Endodermal cell (in vitro differentiated cells): ENCODE data around the gene TMEM138. TPM values are rescaled to one million over a fixed set of nuclear protein-coding genes. Genes with fewer than 3 reads are reported as not detected.

Experiments
- DNase-seq: peaks from one replicate; pipeline ENCODE4 v3.0.0-alpha.2; 2017
- H3K27ac ChIP-seq: 2 replicates; pipeline ENCODE4 v1.5.1; 2013; ENCODE audit warnings: mild to moderate bottlenecking, low read depth, low read length, moderate library complexity
- H3K27me3 ChIP-seq: 2 replicates; pipeline ENCODE4 v1.6.1; 2013; ENCODE audit warnings: mild to moderate bottlenecking, low read length, moderate library complexity; ENCODE audit not compliant: insufficient read depth, control insufficient read depth, poor library complexity, severe bottlenecking
- H3K36me3 ChIP-seq: 2 replicates; pipeline ENCODE4 v1.7.0; 2013; ENCODE audit warnings: mild to moderate bottlenecking, low read length, moderate library complexity; ENCODE audit not compliant: control insufficient read depth, insufficient read depth
- H3K4me1 ChIP-seq: one replicate; pipeline ENCODE4 v1.7.0; 2013; ENCODE audit warnings: low read length; ENCODE audit not compliant: control insufficient read depth, insufficient read depth
- H3K4me3 ChIP-seq: 2 replicates; pipeline ENCODE4 v1.5.1; 2013; ENCODE audit warnings: mild to moderate bottlenecking, low read length, moderate library complexity
- H3K9ac ChIP-seq: 2 replicates; pipeline ENCODE4 v1.6.1; 2013; ENCODE audit warnings: mild to moderate bottlenecking, low read length, moderate library complexity; ENCODE audit not compliant: poor library complexity, severe bottlenecking; ENCODE audit errors: extremely low read depth
- H3K9me3 ChIP-seq: 2 replicates; pipeline ENCODE4 v1.6.1; 2013; ENCODE audit warnings: mild to moderate bottlenecking, low read length, moderate library complexity; ENCODE audit not compliant: control insufficient read depth
- H3K27ac Mint-ChIP-seq: 2 replicates; pipeline ENCODE4 v1.8.0; 2020; ENCODE audit warnings: mixed read lengths
- H3K27me3 Mint-ChIP-seq: 2 replicates; pipeline ENCODE4 v1.8.0; 2021; ENCODE audit warnings: mild to moderate bottlenecking, mixed read lengths; ENCODE audit not compliant: insufficient read depth
- H3K36me3 Mint-ChIP-seq: 2 replicates; pipeline ENCODE4 v1.8.0; 2020; ENCODE audit warnings: low read depth, mixed read lengths
- H3K4me1 Mint-ChIP-seq: 2 replicates; pipeline ENCODE4 v1.8.0; 2020; ENCODE audit warnings: mixed read lengths
- H3K4me3 Mint-ChIP-seq: 2 replicates; pipeline ENCODE4 v1.8.0; 2020; ENCODE audit warnings: mild to moderate bottlenecking, moderate library complexity, mixed read lengths
- H3K9me3 Mint-ChIP-seq: 2 replicates; pipeline ENCODE4 v1.8.0; 2020; ENCODE audit warnings: mild to moderate bottlenecking, mixed read lengths
- CTCF ChIP-seq: fragments of 200-600 bp; sonication (generic); conservative IDR thresholded peaks from 2 replicates; pipeline ENCODE4 v1.5.0; 2021; ENCODE audit warnings: antibody characterized with exemption, mild to moderate bottlenecking
- WGBS, 2 experiments: methylation state at CpG; one replicate each; pipeline versions ENCODE4 v1.1.5 to v1.1.7; 2013; ENCODE audit warnings: missing lambda C conversion rate in 2 of 2, mixed read lengths in 1 of 2; ENCODE audit not compliant: insufficient coverage in 1 of 2, insufficient read length in 1 of 2; 5-methylcytosine and 5-hydroxymethylcytosine counted together
- total RNA-seq, 2 donors: library from RNA; stranded (reverse); fragmentation: NEBNext Ultra II Directional in 1 of 2; extraction: Animal tissue kit (Norgen Biotek cat#: 25700) in 1 of 2; gene quantifications; 2 replicates in 1 of 2; 3 replicates in 1 of 2; pipeline ENCODE4 v1.2.1, GENCODE V29; 2021

The TMEM138 gene
- total RNA-seq, 2 donors from 2014 or later: 26.5 to 29.3 TPM

DNA sequence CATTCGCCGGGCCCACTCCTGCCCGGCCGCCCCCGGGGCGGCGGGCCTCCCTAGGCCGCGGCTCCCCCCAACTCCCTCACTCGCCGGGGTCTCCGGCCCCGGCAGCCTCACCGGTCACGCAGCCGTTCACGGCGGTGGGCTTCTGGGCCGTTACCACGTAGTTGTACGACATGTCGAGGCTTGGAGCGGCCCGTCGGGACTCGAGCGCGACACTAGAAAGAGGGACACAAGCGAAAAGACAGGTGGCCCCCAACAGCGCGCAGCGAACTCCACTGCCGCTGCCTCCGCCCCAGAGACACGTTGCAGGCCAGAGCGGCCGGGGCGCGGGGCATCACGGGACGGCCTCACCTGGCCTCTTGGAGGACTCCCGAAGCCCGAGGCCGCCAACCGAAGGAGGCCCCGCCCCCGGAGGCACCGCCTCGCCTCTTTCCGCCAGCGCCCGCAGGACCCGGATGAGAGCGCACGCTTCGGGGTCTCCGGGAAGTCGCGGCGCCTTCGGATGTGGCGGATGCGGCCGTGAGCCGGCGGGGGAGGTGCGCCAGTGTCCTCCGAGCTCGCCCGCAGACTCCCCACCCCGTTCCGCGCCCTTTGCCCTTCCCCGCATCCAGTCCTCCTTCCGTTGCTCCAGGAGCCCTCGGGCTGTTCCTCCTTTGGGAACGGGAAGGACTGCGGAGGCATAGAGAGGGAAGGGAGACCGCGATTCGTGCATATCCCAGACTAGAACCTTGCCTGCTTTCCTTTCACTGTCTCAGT lies 29.2 kb upstream of the TMEM138 start, which contains the start of the genes DDB1 and TKFC:
Gene DDB1, minus strand, starts transcription at position 309 of the 753 bp plus-strand sequence. Its CDS starts 137 bp downstream, at position 172.
Gene TKFC, plus strand, starts transcription at position 432 of the 753 bp plus-strand sequence. CDS start 1,501 bp downstream, outside the sequence.
- no peak for TF ChIP-seq CTCF
- Mint-ChIP-seq H3K4me1 (peaks cover 17% of the 10 kb centered on the region), H3K9me3 (no peaks in the 10 kb centered on the region), H3K27ac (peak within 1 kb of the TSS; percentile 99), H3K36me3 (peaks cover 18% of the 10 kb centered on the region), H3K4me3 (peak within 1 kb of the TSS; percentile 97), H3K27me3 (no peaks in the 10 kb centered on the region)
- WGBS, 2 experiments: 0 to 2% methylated on average over 13 to 81 of the region's 81 CpGs
- Histone ChIP-seq H3K27me3 (no peaks in the 10 kb centered on the region), H3K27ac (peak within 1 kb of the TSS; percentile 89), H3K9me3 (no peaks in the 10 kb centered on the region), H3K36me3 (peaks cover 26% of the 10 kb centered on the region), H3K4me3 (peak within 1 kb of the TSS; percentile 99), H3K4me1 (peaks cover 5% of the 10 kb centered on the region), H3K9ac (peak within 1 kb of the TSS; percentile 100)
- peak; percentile 99 for DNase-seq

DNA sequence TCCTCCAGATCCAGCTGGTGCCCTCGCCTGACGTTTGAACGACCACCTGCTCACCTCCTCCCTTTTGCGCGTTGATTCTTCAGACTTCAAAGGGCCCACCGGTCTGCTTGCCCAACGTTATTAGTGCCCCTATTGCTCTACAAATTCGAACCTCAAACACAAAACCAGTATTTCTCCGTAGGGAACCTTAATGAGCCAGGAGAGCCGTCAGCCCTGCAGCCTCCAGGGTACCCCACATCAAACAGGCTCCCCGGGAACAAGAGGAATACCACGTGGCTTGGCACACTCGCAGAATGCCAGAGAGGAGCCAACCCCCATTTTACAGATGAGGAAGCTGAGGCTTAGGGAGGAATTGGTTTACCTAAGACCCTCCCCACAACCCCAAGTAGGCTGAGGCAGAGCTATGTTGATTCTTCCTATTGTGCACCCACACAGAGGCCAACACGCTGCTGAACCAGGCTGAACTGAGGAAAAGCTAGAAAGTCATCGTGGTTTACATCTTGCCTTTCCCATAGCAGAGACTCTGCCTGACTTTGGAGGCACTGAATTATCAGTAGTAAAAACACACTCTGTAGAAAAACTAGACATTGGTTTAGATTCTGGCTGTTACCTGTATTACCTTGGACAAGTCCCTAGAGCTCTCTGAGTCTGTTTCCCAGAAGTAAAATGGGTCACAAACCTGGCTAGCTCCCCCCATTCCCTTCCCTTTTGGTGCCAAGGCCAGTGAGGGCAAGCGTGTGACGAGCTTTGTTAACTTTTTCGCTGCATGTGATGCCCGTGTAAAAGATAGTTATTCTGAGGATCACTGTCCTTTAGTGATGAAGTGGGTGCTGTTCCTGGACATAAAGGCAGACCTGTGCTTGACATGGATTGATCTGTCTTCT lies 28.4 kb upstream of the TMEM138 start:
- no peaks in the 10 kb centered on the region for H3K27me3 ChIP-seq
- peaks cover 28% of the 10 kb centered on the region for H3K36me3 ChIP-seq
- no peak for DNase-seq
- peak overlapping the region; percentile 100 for H3K9ac ChIP-seq
- no peak for TF ChIP-seq CTCF
- Mint-ChIP-seq H3K36me3 (peaks cover 20% of the 10 kb centered on the region), H3K4me3 (peak overlapping the region; percentile 97), H3K27me3 (no peaks in the 10 kb centered on the region), H3K9me3 (no peaks in the 10 kb centered on the region), H3K4me1 (peaks cover 17% of the 10 kb centered on the region), H3K27ac (peak overlapping the region; percentile 99)
- H3K4me1 ChIP-seq: peaks cover 5% of the 10 kb centered on the region
- no peaks in the 10 kb centered on the region for H3K9me3 ChIP-seq
- H3K4me3 ChIP-seq: peak overlapping the region; percentile 99
- H3K27ac ChIP-seq: peak overlapping the region; percentile 89
- WGBS, 2 experiments: 37 to 38% methylated on average over 13 to 19 of the region's 19 CpGs

DNA sequence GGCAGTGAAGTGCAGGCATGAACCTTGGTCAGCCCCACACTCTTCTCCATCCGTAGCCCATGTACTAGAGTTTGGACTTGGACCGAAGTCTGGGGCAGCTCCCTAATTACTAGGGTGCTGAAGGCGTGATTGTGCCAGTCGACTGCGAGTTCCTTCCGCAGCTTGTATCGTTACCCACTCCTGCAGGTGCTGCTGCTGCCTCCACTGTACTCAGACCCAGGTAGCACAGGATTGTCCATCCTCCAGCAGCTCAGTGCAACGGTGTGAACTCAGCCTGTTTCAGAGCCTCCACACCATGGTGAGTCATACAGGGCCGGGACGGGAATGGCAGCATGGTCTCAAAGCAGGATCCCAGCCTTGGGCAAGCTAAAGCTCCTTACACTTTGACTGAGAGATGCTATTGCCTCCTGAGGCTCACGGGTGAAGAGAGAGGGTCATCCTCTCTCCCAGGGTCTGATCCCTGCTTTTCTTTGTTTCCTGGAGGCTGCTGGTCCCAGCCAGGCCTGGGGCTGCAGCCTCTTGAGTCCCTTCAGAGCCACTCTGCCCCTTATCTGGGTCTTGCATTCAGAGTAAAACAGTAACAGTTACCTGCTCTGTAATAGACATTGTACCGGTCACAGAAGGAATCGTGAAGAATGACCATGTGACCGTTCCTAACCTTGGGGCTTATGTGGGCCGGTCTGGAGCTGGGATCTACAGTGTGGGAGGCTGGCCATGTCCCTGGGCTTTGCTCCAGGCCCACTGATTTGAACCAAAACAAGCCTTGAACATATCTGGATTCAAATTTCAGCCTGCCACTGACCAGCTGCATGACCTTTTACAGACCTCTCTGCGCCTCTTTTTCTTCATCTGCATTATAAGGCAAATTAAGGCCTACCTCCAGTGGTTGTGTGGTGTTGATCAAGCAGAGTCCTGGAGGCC lies 27.5 kb upstream of the TMEM138 start:
- Mint-ChIP-seq H3K36me3 (peaks cover 17% of the 10 kb centered on the region), H3K4me3 (peak overlapping the region; percentile 97), H3K27ac (no peak overlapping the region), H3K27me3 (no peaks in the 10 kb centered on the region), H3K9me3 (no peaks in the 10 kb centered on the region), H3K4me1 (peaks cover 17% of the 10 kb centered on the region)
- Histone ChIP-seq H3K9me3 (no peaks in the 10 kb centered on the region), H3K9ac (no peak overlapping the region), H3K27ac (no peak overlapping the region), H3K4me3 (no peak overlapping the region), H3K27me3 (no peaks in the 10 kb centered on the region), H3K4me1 (peaks cover 5% of the 10 kb centered on the region), H3K36me3 (peaks cover 20% of the 10 kb centered on the region)
- 91% methylated on average over 15 to 16 of the region's 16 CpGs for WGBS, 2 experiments
- no peak for DNase-seq
- TF ChIP-seq CTCF: no peak
